Activated T-cell treated with anti-CD3 and anti-CD28 coated beads for 24 hours (primary cell): ENCODE results near the gene CCNY.
"Not testable (repeated sequence)": the region's sequence is repeated elsewhere in the genome, so short reads cannot be mapped to it uniquely, and the experiment has no call there.

ENCODE experiments used
- DNase-seq: peaks from one replicate; pipeline ENCODE4 v3.0.0-alpha.2; 2020; ENCODE audit warnings: low read depth

CCNY gene

GRCh38 chr10:35406003-35406630 lies 69.8 kb downstream of the CCNY start:
- not testable (repeated sequence) for DNase-seq

GRCh38 chr10:35407696-35408095 lies 71.4 kb downstream of the CCNY start:
- DNase-seq, result not testable (repeated sequence)

GRCh38 chr10:35409094-35409582 lies 72.8 kb downstream of the CCNY start:
- no peak for DNase-seq

GRCh38 chr10:35409808-35410207 lies 73.5 kb downstream of the CCNY start:
- no peak for DNase-seq

GRCh38 chr10:35412003-35412723 lies 75.9 kb downstream of the CCNY start:
- no peak for DNase-seq

GRCh38 chr10:35412900-35413491 lies 76.7 kb downstream of the CCNY start:
- DNase-seq, result no peak

- DNase-seq, result peak; percentile 30
These were observed 77.9 kb downstream of the CCNY start for GRCh38 chr10:35413985-35414861.

GRCh38 chr10:35415505-35415904 lies 79.2 kb downstream of the CCNY start:
- no peak for DNase-seq

- DNase-seq, result no peak
These were observed 80.5 kb downstream of the CCNY start for GRCh38 chr10:35416619-35417312.

GRCh38 chr10:35417313-35417625 lies 81.0 kb downstream of the CCNY start:
- no peak for DNase-seq

- DNase-seq, result no peak
These were observed 81.5 kb downstream of the CCNY start for GRCh38 chr10:35417795-35418194.

GRCh38 chr10:35418580-35418979 lies 82.3 kb downstream of the CCNY start:
- not testable (repeated sequence) for DNase-seq

GRCh38 chr10:35420044-35420443 lies 83.7 kb downstream of the CCNY start:
- DNase-seq, result no peak

GRCh38 chr10:35420827-35421552 lies 84.7 kb downstream of the CCNY start:
- no peak for DNase-seq

- DNase-seq, result no peak
These were observed 85.4 kb downstream of the CCNY start for GRCh38 chr10:35421553-35422178.

- DNase-seq, result no peak
These were observed 85.9 kb downstream of the CCNY start for GRCh38 chr10:35422228-35422627.

GRCh38 chr10:35423505-35424306 lies 87.4 kb downstream of the CCNY start:
- no peak for DNase-seq

GRCh38 chr10:35424680-35425285 lies 88.5 kb downstream of the CCNY start:
- DNase-seq, result no peak

GRCh38 chr10:35425595-35425994 lies 89.3 kb downstream of the CCNY start:
- no peak for DNase-seq
